ENCODE data around the gene SLC35G1. TPM values are rescaled to one million over a fixed set of nuclear protein-coding genes. Genes with fewer than 3 reads are reported as not detected.

Gene SLC35G1
- polyA plus RNA-seq, 3 donors: 7.3 to 9.1 (median 8.5) TPM

- no peak for DNase-seq (ENCODE audit: low read depth in 3 of 3, low spot score in 2 of 3)
Observed at GRCh38 chr10:93875032-93875358, 18.8 kb upstream of the SLC35G1 start.

DNA sequence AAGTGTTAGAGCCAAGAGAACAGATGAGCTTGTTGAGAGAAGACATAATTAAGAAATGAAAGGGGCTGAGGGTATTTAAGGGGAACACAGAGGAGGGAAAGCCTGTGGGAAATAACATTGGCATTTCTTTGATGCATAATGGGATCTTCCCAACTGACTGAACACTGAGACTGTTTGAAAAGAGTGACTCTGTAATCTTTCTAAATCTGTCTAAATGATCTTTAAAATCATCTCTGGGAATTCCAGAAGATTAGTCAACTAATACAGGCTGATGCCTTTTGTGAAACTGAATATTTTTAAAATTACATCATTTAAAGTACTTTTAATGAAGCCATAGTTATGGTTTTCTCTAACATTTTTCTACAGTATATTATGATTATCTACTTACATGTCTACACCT lies 17.4 kb upstream of the SLC35G1 start:
- no peak for DNase-seq (ENCODE audit: low read depth in 3 of 3, low spot score in 2 of 3)

DNA sequence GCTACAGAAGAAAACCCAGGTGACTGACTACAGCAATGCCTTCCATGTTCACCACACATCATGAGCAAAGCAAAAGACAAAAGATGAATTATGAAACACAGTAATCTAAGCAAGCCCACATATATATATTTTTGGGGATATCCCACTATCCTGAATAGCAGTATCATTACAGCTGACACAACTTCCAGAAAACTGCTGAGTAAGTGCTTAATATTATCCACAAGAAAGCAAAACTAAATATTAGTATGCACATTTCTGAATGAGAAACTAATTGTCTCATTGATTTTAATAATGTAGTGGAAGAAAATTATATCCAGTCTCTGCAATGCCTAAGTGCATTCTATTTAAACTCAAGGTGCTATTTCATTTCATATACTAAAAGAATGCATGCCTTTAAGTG lies 14.5 kb upstream of the SLC35G1 start:
- no peak for DNase-seq (ENCODE audit: low read depth in 3 of 3, low spot score in 2 of 3)

DNA sequence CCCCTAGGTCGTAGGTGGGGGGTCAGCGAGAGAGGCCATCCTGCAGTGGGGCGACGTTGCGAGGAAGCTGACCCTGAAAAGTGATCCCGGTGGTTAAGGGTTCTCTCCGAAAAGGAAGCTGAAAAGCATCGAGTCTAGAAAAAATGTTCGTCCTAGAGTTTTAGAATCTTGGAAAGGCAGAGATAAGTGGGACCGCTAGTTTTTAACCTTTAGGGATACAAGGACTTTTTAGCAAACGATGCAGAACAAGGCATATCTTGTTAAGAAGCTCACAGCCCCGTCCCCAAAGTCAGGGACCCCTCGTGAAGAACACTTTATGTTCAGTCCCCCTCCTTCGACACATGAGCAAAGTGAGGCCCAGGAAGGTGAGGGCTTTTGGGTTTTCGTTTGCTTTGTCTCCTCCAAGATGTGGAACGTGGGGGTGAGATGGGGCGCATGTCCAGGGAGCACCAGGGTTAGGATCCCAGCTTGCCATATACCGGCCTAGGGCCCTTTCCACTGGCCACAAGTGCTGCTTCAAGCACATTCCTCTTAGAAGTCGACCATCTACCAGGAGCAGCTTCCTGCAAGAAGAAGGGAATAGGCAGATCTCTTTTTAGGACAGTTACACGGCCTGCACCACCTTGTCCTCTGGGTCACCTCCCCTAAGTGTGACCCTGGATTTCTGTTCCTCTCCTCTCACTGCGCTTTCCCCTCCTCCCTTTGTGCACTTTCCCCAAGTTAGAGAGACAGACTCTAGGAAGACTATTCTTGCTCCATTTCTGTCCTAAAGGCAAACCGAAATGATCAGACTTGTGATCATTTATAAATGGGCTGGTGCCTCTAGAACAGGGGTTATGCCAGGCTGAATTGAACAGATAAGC lies 969 bp downstream of the SLC35G1 start:
- DNase-seq (ENCODE audit: low read depth in 3 of 3, low spot score in 2 of 3): no peak

DNA sequence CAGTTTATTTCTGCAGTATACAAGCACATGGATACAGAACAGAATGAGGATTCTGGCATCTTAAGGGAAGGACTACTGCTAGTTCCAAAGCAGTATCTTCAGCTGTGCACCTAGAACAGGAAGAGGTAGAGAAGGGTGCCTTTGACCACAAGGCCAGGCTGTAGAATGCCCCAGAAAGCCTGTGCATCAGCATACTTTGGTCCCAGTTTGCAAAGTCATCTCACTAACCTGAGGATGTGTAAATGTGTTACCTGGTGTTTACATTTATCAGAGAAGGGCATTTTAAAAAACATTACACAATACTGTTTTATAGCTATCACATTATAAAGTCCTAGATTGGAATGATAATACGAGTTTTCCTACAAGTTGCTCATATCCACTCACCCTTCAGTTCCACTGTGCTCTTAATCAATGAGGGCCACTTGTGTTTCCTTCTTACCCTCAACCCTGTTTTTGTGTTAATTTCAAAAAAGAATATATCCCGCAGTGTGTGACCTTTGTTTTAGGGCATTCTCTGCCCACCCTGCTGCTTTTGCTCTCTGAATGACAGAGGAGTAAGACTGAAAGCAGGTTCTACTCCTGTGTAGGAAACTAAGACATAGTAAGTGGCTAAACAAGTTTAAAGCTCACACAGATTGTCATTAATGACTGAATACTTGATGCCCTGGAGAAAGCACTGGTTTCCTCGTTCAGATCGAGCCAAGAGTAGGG lies 3.4 kb downstream of the SLC35G1 start:
- DNase-seq (ENCODE audit: low read depth in 3 of 3, low spot score in 2 of 3): no peak

DNA sequence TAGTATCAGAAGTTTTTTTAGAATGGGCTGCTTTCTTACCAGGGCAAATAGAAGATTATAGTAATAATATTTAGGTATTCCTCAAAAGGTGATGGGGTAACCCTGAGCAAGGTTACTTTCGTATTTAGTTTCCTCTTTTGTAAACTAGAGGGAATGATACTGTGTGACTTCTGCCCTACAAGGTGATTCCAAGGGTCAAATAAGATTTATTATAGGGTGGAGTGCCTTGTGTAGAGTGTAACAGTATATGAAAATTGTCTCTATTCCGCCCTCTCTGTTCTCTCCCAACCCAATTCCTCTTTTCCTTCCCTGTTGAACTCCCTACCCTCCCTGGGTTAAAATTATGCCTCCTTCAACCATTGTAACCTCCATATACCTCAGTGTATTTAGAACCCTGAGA lies 5.3 kb downstream of the SLC35G1 start:
- DNase-seq (ENCODE audit: low read depth in 3 of 3, low spot score in 2 of 3): no peak

DNA sequence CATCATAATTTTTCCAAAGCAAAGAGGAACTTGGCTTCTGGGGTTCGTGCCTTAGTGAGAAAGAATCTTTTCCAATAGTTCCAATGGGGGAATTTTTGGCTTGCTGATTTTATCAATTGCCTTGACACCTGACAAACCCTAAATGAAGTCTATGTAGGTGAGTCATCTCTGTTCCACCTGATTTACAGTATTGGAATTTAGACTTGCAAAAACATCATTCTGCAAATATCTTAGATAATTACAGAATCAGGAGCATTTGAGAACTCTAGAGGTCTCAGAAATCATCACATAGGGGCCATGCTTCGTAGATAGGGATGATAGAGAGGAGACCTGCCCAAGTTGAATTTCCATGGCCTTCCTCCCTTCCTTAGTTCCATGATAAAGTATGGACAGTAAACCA lies 9.3 kb downstream of the SLC35G1 start:
- no peak for DNase-seq (ENCODE audit: low read depth in 3 of 3, low spot score in 2 of 3)

DNA sequence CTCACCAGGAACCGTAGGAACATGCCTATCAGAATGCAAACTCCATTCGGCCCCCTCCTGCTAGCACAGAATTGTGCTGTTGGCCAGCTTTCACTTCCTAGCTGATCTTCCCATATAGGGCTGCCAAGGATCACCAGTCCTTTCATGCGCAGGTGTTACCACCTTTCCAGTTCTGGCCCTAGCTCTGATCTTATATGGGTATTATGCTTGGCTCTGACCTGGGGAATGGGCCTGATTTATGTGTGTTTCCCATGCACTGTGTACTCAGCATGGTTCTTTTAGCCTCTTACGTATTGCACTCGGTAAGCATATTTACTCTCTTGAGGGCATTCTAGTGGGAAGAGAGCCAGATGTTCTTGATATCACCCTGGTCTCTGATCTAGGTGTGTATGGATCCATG lies 11.1 kb downstream of the SLC35G1 start:
- DNase-seq (ENCODE audit: low read depth in 3 of 3, low spot score in 2 of 3): no peak

DNA sequence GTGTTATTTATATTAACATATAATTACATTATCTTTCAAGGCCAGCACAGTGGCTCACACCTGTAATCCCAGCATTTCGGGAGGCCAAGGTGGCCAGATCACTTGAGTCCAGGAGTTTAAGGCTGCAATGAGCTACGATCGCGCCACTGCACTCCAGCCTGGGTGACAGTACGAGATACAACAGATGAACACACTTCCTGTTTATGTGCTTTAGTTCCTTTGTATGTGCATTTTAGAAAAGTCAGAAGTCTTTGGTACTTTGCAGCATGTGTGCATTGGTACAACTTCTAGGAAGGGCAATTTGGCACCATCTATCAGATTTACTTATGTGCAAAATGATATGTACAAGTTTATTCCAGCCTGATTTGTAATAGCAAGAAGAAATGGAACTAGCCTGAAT lies 13.3 kb downstream of the SLC35G1 start:
- DNase-seq (ENCODE audit: low read depth in 3 of 3, low spot score in 2 of 3): no peak

- no peak for DNase-seq (ENCODE audit: low read depth in 3 of 3, low spot score in 2 of 3)
Observed at GRCh38 chr10:93911866-93912265, 18.1 kb downstream of the SLC35G1 start.

DNA sequence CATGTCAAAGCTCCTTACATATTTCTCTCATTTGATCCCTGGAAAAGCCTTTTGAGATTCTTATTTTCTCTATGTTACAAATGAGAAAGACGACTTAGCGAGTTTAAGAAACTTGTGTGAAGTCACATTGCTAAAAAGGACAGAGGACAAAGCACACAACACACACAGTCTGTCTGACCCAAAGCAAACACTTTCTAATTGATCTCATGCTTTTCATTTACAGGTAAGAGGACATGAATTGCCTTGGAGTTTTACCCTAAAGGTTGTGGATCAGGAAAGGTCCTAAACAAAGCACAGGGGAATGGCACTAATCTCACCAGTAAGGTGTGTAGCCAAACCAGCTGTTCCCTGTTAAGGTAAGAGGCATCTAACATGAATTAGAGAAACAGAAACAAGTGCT lies 18.7 kb downstream of the SLC35G1 start:
- DNase-seq (ENCODE audit: low read depth in 3 of 3, low spot score in 2 of 3): no peak

DNA sequence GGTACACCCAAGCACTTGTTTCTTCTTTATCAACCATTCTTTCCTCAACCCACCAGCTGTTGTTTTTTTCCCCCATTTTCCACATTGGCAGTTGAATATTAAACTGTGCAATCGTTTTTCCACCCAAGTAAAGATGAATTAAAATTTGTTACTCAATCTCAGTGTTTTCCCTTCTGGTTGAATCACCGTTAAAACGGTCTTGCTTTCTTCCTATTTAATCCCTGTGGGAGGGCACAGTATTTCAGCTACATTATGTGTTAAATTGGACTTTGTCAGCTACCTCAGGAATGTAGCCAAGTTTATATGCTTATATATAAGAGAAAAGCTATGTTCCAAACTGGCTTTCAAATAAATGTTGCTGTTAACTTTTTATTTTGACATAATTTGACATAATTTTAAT lies 19.9 kb downstream of the SLC35G1 start:
- no peak for DNase-seq (ENCODE audit: low read depth in 3 of 3, low spot score in 2 of 3)

GRCh38 chr10:93915598-93915997 lies 21.8 kb downstream of the SLC35G1 start:
- no peak for DNase-seq (ENCODE audit: low read depth in 3 of 3, low spot score in 2 of 3)

DNA sequence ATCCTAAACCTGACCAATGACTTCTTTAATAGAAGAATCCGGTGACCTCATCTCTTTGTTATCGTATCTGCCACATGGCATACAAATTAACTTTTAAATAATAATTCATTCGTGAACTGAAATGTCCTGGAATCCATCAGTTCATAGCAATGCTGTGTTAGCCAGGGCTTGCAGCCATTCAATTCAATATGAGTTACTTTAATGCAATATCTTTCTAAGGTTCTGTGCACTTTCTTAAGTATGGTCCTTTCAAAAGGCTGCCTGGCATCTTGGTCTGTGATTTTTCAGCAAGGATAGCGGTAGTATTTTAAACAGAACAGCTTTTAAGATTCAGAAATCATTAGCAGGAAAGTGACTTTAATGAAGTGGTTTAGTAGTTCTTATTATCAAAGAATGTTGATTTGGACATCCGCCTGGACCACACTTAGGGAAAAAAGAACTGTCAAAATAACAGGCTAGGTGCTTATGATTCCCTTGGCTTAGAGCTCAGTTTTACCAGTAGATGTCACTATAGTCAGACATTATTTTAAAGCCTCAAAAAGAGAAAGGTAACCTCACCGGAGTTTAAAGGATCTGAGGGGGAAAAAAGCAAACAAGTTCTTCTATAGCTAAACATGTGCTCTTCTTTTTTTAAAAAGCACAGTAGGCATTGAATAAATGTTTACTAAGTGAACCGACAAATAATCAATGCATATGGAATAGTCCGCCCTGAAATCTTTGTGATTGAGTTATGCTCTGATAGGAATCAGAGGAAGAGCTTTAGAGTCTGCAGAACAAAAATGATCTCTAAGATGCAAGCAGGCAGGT lies 22.7 kb downstream of the SLC35G1 start:
- DNase-seq (ENCODE audit: low read depth in 3 of 3, low spot score in 2 of 3): no peak

- no peak for DNase-seq (ENCODE audit: low read depth in 3 of 3, low spot score in 2 of 3)
Observed at GRCh38 chr10:93917064-93917391, 23.2 kb downstream of the SLC35G1 start.

- no peak for DNase-seq (ENCODE audit: low read depth in 3 of 3, low spot score in 2 of 3)
Observed at GRCh38 chr10:93917821-93918220, 24.0 kb downstream of the SLC35G1 start.

DNA sequence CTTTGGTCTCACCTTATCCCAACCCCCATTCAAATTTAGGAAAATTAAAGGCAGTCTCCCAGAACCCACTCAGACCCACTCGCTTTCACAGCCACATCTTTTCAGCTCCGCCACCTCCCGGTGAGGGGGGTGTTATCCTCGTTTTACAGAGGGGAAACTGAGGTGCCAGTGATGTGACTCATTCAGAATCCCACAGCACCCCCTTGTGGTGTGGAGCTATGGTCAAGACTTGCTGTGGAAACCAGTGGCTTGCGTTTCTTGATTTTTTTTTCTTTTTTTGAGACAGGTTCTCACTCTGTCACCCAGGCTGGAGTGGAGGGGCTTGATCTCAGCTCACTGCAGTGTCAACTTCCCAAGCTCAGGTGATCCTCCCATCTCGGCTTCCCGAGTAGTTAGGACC lies 27.6 kb downstream of the SLC35G1 start:
- no peak for DNase-seq (ENCODE audit: low read depth in 3 of 3, low spot score in 2 of 3)

DNA sequence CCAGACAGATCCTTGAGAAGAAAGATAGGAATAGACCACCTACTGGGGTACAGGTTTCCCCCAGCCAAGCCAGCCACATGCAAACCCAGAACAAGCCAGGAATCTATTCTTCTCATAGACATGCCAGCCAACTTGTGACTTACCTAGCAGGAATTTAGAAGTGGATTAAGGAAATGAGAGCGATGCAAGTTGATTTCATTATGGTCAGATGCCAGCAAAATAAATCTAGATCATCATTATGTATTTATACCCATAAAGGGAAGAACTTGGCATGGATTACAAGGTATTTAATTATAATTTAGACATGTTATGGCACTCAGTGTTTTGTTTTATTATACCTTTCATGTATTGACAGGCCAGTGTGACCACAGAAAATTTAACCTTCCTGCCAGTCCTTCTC lies 32.8 kb downstream of the SLC35G1 start:
- no peak for DNase-seq (ENCODE audit: low read depth in 3 of 3, low spot score in 2 of 3)

DNA sequence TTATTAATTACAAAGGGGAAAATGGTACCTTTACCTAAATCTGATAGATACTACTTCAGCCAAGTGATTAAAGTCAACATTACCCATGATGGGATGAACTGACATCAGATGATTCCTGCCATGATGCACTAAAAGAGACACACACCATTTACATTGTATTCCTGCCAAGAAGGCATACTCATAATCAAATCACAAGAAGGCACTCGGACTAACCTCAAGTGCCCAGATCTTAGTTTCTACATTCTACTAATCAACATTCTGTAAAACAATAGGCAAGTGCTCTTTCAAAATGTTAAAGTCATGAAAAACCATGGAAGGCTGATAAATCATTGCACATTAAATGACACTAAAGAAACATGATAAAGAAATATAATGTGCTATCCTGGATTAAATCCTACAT lies 44.4 kb downstream of the SLC35G1 start:
- DNase-seq (ENCODE audit: low read depth in 3 of 3, low spot score in 2 of 3): no peak

DNA sequence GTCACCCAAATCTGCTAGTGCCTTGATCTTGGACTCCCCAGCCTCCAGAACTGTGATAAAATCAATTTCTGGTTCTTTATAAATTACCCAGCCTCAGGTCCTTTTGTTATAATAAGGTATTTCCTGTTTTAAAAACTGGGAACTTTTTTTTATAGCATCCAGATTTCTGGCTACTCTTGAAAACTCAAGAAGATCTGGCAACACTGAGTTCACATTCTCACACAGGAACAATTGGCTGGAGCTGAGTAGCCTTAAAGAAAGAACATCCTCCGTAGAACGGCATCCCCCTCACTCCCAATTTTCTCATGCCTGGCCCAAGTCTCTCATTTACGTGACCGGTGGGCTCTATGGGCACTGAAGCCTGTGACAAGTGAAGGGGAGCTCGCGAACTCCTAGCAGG lies 47.1 kb downstream of the SLC35G1 start:
- no peak for DNase-seq (ENCODE audit: low read depth in 3 of 3, low spot score in 2 of 3)

- DNase-seq (ENCODE audit: low read depth in 3 of 3, low spot score in 2 of 3): no peak
Observed at GRCh38 chr10:93941606-93942005, 47.8 kb downstream of the SLC35G1 start.

- DNase-seq (ENCODE audit: low read depth in 3 of 3, low spot score in 2 of 3): no peak
Observed at GRCh38 chr10:93945819-93946218, 52.0 kb downstream of the SLC35G1 start.

All from right renal cortex interstitium (tissue), 3 donors.